HG02970 (cell line): ENCODE results near the gene TCOF1.
"Not testable (repeated sequence)": the region's sequence is repeated elsewhere in the genome, so short reads cannot be mapped to it uniquely, and the experiment has no call there.

Experiments
- ATAC-seq: cut with Tn5 transposase; IDR thresholded peaks from one replicate; pipeline ENCODE4 v1.9.1; 2021; ENCODE audit warnings: mild to moderate bottlenecking, moderate library complexity, moderate number of reproducible peaks; ENCODE audit not compliant: unreplicated experiment, low FRiP score

Gene TCOF1

DNA sequence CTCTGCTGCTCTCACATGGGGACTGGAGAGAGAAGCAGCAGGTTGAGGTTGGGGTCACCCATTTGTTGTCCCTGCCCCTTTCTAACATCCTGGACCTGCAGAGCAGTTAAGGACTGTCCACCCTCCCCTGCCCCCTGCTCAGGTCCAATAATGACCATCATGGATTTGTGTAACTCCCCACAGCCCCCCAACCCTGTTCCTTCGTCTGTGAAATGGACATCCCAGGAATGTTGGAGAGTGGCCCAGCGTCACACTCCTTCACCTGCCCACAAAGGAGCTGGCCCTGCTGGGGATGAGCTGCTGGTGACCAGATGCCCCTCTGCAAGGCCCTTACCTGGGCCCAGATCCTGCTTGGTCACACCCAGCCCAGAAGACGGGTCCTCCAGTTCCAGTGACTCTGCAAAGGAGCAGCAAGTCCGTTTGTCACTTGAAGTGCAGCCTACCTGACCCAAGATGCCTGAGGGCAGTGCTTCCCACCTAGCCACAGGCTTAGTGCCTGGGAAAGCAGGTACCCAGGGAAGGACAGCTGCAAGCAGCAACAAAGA lies 44.8 kb downstream of the TCOF1 start:
- ATAC-seq = no peak

DNA sequence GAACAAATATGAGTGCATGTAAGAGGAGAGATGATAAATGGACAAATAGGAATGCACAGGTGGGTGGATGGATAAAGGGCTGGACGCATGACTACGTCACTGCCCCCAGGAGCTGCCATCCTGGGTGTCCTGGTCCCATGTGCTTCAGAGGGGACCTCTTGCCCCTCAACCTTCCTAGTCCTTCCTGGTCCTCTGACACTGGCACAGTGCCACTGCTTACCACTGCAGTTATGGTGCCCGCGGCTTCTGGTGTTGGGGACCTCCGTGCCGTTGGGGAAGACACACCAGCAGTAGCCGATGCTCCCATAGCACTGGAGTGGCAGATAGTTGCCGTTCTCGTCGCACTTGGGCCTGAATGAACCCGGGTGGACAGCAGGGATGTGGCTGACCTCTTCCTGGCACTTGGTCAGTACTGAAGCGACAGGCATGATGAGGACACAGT lies 45.4 kb downstream of the TCOF1 start:
- ATAC-seq = no peak

DNA sequence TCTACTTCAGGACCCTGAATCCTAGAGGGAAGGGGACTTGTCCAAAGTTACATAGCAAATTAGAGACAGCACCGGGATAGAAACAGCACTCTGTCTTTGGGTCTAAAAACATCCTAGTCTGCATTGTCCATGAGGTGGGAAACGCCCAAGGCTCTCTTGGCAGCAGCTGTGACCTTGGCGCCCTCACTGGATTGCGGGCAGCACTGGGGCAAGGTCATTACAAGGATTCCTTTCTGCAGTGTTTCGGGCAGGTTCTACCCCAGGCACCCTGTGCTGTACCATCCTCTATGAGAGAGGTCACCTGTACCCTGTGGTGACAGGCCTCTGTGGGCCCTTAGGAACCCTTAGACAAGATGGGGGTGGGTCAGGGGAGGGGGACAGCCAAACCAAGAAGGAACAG lies 46.6 kb downstream of the TCOF1 start:
- no peak for ATAC-seq

GRCh38 chr5:150404535-150404934 lies 47.0 kb downstream of the TCOF1 start:
- no peak for ATAC-seq

GRCh38 chr5:150404941-150405816 lies 47.7 kb downstream of the TCOF1 start:
- ATAC-seq = no peak

DNA sequence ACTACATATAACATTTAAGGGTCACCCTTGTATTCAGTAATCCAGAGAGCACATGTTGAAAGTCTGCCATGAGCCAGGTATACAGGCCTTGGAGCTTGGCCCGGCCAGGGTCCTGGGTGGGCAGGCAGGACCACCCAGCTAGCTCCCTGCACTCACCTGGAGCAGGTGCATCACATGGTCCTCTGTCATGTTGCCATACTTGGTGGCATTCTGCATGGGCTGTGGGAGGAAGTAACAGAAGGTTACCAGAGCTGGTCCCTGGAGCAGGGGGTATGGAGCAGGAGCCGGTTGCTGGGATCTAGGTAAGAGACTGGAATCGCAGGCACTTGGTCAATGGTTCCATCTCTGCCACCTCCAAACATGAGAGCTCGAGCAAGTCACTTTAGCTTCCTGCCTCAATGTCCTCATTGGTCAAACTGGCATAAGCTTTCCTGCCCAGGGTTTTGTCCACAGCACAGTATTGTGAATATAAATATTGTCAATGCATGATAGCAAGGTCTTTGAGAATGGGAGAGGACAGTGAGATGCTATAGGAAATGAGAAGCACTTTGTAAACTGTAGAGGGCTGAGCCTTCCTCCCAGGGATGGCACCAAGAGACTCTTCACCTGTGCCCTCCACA lies 48.7 kb downstream of the TCOF1 start:
- ATAC-seq = no peak

DNA sequence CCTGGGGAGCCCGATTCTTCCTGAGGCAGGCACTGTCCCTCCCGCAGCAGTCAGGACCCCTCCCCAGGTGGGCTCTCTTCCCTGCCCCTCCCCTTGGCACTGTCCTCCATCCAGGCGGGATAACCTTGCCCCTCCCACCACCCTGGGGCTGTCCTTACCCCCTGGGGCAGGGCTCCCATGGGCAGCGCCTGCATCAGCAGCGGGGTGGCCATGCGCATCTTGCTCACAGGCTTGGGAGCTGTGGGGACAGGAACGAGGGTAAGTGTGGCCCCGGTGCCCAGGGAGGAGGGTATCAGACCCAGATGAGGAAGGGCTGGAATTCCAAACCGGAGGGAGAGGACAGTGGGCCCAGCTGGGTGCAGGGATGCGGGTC lies 49.2 kb downstream of the TCOF1 start:
- ATAC-seq = no peak

GRCh38 chr5:150407096-150407720 lies 49.7 kb downstream of the TCOF1 start:
- ATAC-seq = no peak

DNA sequence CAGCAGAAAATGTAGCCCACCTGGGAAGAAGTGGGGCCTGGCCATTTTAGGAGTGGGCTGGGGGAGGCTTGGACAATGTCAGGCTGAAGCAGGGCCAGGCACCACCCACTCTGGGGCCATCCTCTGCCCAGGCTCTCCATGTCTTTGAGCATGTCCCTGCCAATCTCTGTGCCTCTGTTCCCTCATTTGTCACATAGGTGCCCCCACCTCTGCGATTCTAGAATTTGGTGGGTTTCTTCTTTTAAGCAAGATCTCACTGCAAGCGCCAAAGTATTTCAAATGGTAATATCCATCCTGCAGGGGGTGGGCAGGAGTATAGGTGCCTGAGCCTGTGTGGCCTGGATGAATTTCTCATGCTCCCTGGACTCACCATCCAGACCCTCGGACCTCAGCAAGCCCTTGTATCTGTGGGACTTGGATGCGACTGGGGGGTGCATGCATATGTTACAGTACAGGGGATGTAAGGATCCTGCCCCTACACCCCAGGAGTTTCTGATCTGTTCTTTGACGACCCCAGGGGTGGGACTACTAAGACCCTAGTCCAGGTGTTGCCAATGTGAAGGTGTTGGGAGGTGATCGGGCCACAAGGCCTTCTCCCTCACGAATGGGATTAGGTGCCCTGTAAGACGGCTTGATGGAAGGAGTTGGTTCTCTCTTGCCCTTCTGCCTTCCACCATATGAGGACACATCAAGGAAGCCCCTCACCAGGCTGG lies 50.9 kb downstream of the TCOF1 start:
- ATAC-seq = no peak

DNA sequence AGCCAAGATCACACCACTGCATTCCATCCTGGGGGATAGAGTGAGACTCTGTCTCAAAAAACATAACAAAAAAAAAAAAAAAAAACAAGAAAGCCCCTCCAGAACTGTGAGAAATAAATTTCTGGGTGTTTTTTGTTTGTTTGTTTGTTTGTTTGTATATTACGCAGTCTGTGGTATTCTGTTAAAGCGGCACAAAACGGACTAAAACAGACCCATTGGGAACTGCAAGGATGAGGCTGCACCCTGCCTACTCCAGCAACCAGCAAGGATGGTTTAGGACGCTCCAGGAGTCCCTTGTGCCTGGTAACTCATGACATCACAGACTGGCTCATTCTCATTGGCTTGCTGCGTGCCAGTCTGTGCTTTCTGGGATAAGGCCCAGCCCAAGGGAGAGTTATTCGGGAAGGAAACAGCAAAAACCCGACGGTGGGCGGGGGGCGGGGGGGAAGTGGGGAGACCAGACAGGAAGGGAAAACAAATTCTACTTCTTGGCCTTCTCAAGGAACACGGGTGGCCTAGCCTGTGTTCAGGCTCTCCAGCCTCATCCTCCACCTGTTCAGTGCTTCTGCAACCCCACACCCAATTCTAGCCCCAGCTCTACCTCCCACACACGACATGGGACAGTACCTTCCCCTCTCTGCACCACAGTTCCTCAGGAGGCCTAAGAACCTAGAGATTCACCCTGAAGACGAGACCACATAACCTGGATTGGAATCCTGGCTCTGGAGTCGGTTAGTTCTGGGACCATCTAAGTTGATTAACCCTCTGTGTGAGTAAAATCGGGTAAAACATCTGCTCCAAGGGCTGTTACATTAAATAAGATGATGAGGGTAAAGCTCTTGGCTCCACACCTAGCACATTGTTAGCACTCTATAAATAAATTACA lies 52.4 kb downstream of the TCOF1 start:
- no peak for ATAC-seq

DNA sequence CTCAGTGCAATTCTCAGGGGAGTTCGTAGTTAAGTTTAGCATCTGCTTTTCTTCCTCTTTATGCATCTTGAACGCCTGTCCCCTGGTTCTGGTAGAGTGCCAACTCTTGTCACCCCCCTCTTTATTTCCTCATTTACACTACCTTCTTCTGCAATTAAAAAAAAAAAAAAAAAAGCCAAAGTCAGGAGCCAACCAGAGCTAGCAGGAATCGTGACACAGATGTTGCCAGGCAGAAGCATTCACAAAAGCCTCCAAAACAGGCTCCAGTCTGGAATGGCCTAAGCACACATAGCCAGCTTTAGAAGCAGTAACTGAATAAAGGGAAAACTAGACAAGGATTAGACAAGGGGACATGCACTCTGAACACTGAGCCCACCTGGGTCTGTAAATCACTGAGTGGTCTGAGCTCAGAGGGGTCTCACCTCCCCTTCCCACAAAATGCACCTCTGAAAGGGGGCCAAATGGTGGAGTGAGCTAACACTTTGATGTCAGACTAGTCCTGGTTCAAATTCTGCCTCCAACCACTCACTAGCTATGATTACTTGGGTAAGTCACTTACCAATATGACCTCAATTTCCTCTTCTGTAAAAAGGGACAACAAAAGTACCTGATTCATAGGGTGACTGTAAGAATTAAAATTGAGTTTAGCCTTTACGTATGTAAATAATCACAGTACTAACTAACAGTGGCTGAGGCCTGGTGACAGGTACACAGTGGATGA lies 53.2 kb downstream of the TCOF1 start:
- ATAC-seq = no peak

DNA sequence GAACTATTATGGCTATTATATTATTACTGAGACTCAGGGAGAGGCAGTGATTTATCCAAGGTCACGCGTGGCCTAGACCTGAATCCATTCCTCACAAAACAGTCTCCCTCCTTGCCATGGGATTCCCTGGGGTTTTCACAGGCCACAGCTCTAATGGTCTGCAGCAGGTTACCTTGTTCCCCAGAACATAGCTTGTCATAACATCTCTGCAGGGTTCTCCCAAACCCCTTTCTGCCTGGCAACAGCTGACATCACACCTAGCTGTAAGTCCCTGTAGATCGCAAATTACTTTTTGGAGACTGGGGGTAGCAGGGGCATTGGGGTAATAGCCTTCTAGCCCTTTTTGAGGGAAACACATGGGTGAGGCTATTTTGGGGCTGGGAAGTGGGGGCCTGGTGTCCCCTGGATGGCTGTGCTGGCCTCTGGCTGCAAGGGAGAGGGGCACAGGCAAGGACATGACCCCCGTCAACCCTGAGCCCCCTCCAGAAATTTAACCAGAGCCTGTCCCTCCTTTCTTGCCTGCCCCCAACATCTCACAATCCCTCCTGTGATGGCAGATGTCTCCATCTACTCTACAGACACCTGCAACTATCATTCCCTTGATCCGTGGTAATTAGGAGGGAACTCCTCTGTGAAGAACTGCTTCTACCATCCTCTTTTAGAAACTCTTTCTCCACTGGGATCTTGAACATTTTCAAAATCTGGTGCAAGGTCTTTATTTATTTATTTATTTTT lies 53.9 kb downstream of the TCOF1 start:
- ATAC-seq = no peak

GRCh38 chr5:150412319-150413175 lies 55.0 kb downstream of the TCOF1 start, which contains the start of gene CD74:
TSS of gene CD74 (minus strand) at chr5:150412910. CDS start at chr5:150412749, 161 bp downstream.
- peak; percentile 75 for ATAC-seq

GRCh38 chr5:150413176-150413901 lies 55.8 kb downstream of the TCOF1 start:
- no peak for ATAC-seq

DNA sequence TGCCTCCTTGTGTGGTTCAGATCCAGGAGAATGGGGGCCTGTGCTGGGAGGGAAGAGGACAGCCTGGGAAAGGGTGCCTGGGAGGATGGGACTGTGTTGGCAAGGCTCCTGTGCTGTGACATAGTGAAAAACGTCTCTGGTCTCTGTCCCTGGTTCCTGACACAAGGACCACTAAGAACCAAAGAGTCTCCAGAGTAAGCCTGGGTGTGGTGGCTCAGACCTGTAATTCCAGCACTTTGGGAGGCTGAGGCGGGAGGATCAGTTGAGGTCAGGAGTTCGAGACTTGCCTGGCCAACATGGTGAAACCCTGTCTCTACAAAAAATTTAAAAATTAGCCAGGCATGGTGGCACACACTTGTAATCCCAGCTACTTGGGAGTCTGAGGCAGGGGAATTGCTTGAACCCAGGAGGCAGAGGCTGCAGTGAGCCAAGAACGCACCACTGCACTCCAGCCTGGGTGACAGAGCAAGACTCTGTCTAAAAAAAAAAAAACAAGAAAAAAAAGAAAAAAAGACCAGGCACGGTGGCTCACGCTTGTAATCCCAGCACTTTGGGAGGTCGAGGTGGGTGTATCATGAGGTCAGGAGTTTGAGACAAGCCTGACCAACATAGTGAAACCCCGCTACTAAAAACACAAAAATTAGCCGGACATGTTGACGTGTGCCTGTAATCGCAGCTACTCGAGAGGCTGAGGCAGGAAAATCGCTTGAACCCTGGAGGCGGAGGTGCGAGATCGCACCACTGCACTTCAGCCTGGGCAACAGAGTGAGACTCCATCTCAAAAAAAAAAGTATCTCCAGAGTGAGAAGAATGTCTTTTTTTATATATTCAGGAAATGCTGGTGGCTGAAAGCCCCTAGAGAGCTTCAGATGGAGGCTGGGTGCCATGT lies 56.6 kb downstream of the TCOF1 start:
- not testable (repeated sequence) for ATAC-seq
